H1 (cell line): ENCODE data around the gene ASXL2. TPM values are rescaled to one million over a fixed set of nuclear protein-coding genes. Genes with fewer than 3 reads are reported as not detected.

ENCODE experiments used
- CHD7 ChIP-seq: fragments of 300-600 bp; sonication (generic); IDR thresholded peaks from 2 replicates; pipeline ENCODE4 v1.7.1; 2012; ENCODE audit warnings: low read length, moderate library complexity, mild to moderate bottlenecking, inconsistent platforms; ENCODE audit not compliant: insufficient replicate concordance
- EP300 ChIP-seq, 2 experiments: IDR thresholded peaks; 1 replicate in 1 of 2; 2 replicates in 1 of 2; pipeline ENCODE4 v1.6.1; 2011 to 2012; ENCODE audit warnings: low read depth in 2 of 2, low read length in 2 of 2, mild to moderate bottlenecking in 2 of 2, borderline replicate concordance in 1 of 2, inconsistent platforms in 1 of 2, moderate library complexity in 1 of 2
- KDM4A ChIP-seq: IDR thresholded peaks from one replicate; pipeline ENCODE4 v1.7.1; 2012; ENCODE audit warnings: low read depth, mild to moderate bottlenecking, moderate library complexity, low read length, inconsistent platforms; ENCODE audit not compliant: severe bottlenecking
- MAX ChIP-seq: IDR thresholded peaks from 2 replicates; pipeline ENCODE4 v1.6.1; 2012; ENCODE audit warnings: inconsistent platforms
- POU5F1 ChIP-seq: IDR thresholded peaks from 2 replicates; pipeline ENCODE4 v1.6.1; 2011; ENCODE audit warnings: low read depth, mild to moderate bottlenecking, low read length, moderate library complexity
- RBBP5 ChIP-seq: IDR thresholded peaks from 2 replicates; pipeline ENCODE4 v1.7.1; 2012; ENCODE audit warnings: low read depth, mild to moderate bottlenecking, inconsistent platforms, low read length, moderate library complexity, borderline replicate concordance
- SIRT6 ChIP-seq: IDR thresholded peaks from one replicate; pipeline ENCODE4 v1.7.1; 2012; ENCODE audit warnings: low read length, inconsistent platforms
- SP1 ChIP-seq: IDR thresholded peaks from 2 replicates; pipeline ENCODE4 v1.6.1; 2011; ENCODE audit warnings: low read depth, low read length
- ZNF274 ChIP-seq: IDR thresholded peaks from 2 replicates; pipeline ENCODE4 v1.7.0; 2012; ENCODE audit warnings: low read length, borderline replicate concordance; ENCODE audit errors: extremely low read depth
- polyA plus RNA-seq, 7 experiments: library from polyadenylated mRNA; depleted of rRNA in 3 of 7; stranded (reverse) in 5 of 7; unstranded in 2 of 7; fragments of >200 nt in 5 of 7; fragments of 200-250 nt in 2 of 7; gene quantifications; 1 replicate in 5 of 7; 2 replicates in 1 of 7; 4 replicates in 1 of 7; pipeline versions ENCODE4 v1.2.1 to v1.2.3, GENCODE V29; 2011 to 2013; ENCODE audit warnings: missing spikeins in 2 of 7, mixed read lengths in 2 of 7
- total RNA-seq: library from RNA; stranded (reverse); fragmentation: NEBNext Ultra II Directional; extraction: Animal tissue kit (Norgen Biotek cat#: 25700); gene quantifications from 2 replicates; pipeline ENCODE4 v1.2.1, GENCODE V29; 2021

The ASXL2 gene
- total and polyA plus RNA-seq, 2 of the 8 experiments (the other 6 are each of a cell fraction or from before 2014, with no cell fraction given), result 7.2 to 41.3 TPM

GRCh38 chr2:25790074-25790790 lies 88.1 kb downstream of the ASXL2 start (continued):
- TF ChIP-seq CHD7 (no peak), KDM4A (no peak), RBBP5 (no peak), ZNF274 (no peak), MAX (no peak), SP1 (no peak), EP300 (IDR thresholded peaks at IDR 0.05; ENCODE audit: borderline replicate concordance in 1 of 2, low read depth in 2 of 2, low read length in 2 of 2) (no peak), POU5F1 (no peak), SIRT6 (no peak)
